GM12875 (cell line): ENCODE results near the gene GRM7.

Experiments used
- H3K4me3 ChIP-seq: one replicate; pipeline ENCODE4 v1.5.1; 2011; ENCODE audit warnings: low read depth, low read length, control low read depth
- TF ChIP-seq, protein P1 (sequence below): IDR thresholded peaks from 2 replicates; pipeline ENCODE4 v1.5.1; 2011; ENCODE audit warnings: low read depth, mild to moderate bottlenecking, control low read depth, inconsistent platforms, low read length, moderate library complexity, borderline replicate concordance; ENCODE audit not compliant: insufficient read depth

GRM7 gene

DNA sequence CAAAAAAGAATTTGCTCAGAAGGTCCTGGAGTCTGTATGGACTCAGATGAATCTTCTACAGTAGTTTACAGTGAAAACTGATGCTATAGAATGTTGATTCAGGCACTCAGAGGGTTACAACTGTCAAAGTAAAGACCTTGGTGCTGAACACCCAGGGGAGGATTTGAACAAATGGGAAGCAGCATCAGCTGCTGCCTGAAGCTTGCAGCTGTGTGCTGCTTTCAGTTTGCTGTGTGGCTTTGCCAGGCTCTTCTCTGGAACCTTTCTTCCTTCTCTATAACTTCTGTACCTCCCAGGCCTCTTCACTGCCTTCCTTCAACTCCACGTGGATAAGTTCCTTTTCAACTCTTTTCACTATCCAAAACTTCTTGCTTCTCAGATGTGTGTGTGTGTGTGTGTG, 214.2 kb downstream of the GRM7 start:
- no peak overlapping the region for H3K4me3 ChIP-seq
- TF ChIP-seq, protein P1, sequence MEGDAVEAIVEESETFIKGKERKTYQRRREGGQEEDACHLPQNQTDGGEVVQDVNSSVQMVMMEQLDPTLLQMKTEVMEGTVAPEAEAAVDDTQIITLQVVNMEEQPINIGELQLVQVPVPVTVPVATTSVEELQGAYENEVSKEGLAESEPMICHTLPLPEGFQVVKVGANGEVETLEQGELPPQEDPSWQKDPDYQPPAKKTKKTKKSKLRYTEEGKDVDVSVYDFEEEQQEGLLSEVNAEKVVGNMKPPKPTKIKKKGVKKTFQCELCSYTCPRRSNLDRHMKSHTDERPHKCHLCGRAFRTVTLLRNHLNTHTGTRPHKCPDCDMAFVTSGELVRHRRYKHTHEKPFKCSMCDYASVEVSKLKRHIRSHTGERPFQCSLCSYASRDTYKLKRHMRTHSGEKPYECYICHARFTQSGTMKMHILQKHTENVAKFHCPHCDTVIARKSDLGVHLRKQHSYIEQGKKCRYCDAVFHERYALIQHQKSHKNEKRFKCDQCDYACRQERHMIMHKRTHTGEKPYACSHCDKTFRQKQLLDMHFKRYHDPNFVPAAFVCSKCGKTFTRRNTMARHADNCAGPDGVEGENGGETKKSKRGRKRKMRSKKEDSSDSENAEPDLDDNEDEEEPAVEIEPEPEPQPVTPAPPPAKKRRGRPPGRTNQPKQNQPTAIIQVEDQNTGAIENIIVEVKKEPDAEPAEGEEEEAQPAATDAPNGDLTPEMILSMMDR: no peak

DNA sequence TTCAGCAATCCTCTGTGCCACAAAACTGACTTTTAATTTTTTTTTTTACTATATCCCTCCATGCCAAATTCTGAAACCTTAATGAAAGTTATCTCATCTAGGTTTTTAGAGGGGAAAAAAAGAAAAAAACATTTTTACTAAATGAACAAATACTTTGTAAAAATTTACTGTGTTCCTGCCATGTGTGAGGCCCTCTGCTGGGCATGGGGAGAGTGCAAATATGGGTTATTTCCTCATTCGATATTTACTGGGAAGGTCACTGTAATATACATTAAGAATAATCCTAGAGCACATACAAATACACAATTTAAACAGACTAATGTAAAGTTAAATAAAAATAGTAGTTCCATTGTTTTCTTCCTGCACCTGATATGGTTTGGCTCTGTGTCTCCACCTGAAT, 215.0 kb downstream of the GRM7 start:
- TF ChIP-seq, protein P1: no peak

DNA sequence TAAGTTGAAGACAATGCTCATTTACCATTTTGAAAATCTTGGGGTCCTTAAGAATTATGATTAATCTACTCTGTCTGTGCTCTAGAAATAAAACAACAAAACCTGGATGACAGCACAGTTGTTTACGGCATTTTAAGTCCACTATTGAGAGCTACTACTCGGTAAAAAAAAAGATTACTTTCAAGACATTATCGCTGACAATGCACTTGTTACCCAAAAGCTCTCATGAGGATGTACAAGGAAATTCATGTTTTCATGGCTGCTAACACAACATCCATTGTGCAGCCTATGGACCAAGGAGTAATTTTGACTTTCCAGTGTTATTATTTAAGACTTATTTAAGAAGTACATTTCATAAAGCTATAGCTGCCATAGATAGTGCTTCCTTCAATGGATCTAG, 221.3 kb downstream of the GRM7 start:
- H3K4me3 ChIP-seq: no peak overlapping the region
- TF ChIP-seq, protein P1: no peak

More for the DNA sequence above, 215.0 kb downstream of the GRM7 start:
- no peak overlapping the region for H3K4me3 ChIP-seq

DNA sequence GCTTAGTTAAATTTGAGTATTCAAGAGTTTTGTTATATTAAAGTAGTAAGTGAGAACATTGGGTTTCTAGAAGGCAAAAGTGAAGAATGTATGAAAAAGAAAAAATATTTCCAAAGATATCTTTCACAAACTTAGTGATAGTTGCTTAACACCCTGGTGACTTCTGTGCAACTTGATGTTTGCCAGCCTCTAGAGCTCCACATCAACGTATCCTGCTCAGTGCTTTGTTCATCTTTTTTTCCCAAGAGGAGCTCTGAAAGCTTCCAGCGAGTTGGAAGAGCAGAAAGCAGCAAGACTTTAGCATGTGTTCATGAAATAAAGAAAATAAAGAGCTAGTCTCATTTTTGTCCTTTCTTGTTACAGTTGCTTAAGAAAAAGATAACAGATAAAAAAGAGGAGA, 225.5 kb downstream of the GRM7 start:
- TF ChIP-seq, protein P1: no peak
- no peak overlapping the region for H3K4me3 ChIP-seq

DNA sequence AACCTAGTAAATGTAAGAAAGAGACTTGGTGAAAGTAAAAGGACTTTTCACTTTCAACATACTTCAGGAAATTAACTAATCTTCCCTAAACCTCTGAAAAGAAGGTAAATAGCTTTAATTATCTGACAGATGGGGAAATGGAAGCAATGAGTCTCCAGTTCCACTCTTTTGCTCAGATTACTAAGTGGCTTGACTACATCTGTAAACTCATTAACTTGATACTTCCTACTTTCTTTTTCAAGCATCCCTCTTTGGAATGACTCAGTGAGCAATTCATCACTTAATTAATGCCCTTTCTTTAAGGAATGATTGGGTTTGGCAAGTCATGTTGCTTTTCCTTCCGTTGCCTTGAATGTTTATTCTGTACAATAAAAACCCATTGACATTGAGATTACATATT, 234.2 kb downstream of the GRM7 start:
- TF ChIP-seq, protein P1: no peak
- H3K4me3 ChIP-seq: no peak overlapping the region

DNA sequence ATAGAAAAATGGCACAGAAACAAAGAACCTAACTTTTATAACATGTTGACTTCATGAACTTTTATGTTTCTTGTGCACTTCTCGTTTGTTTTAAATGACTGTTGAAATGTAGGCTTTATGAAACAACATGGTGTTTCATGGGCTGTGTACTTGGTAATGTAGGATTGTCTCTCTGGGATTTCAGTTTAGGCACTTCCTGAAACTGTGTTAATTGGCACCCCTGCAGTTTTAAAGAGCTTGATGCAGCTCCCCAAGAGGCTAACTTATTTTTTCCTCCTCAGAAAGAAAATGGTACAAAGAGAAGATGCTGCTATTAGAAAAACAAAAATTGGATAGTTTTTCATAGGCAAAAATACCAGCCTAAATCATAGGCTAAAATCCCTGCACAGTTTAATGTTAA, 239.2 kb downstream of the GRM7 start:
- TF ChIP-seq, protein P1: no peak
- H3K4me3 ChIP-seq: no peak overlapping the region

DNA sequence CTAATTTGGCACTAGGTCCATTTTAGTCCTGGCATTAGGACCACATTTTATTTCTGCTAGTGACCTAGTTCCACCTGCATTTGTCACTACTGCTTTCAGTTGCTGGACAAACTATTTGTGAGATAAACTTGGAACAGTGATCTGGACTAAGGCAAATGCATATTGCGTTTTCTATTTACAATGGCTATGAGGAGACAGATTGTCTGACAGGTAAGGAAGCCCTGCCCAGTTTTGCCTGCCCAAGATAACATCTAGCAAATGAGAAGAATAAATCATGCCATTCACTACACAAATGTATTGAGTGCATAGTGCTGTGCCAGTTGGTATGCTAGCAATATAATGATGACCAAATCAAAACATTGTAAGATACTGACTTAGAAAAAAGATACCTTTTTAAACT, 245.7 kb downstream of the GRM7 start:
- TF ChIP-seq, protein P1: no peak
- no peak overlapping the region for H3K4me3 ChIP-seq
